ENCODE data around the gene LSP1.

DNA sequence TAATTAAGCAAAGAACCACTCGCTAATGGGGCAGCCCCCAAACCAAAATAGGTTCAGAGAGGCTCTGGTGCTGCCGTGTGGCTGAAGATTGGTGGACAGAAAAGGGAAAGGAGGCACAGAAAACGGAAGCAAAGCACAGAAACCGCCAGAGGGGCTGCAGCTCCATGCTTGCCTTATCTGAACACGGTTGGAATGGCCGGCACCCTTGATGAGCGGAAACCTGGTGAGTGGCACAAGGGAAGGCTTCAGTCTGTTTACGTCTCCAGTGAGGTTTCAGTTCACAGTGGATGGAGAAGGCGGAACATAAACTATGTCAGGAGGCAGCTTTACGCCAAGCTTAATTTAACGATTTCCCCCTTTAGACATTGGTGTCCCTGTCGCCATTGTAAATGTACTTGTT, 44.0 kb downstream of the LSP1 start:
- TF ChIP-seq, protein P1, sequence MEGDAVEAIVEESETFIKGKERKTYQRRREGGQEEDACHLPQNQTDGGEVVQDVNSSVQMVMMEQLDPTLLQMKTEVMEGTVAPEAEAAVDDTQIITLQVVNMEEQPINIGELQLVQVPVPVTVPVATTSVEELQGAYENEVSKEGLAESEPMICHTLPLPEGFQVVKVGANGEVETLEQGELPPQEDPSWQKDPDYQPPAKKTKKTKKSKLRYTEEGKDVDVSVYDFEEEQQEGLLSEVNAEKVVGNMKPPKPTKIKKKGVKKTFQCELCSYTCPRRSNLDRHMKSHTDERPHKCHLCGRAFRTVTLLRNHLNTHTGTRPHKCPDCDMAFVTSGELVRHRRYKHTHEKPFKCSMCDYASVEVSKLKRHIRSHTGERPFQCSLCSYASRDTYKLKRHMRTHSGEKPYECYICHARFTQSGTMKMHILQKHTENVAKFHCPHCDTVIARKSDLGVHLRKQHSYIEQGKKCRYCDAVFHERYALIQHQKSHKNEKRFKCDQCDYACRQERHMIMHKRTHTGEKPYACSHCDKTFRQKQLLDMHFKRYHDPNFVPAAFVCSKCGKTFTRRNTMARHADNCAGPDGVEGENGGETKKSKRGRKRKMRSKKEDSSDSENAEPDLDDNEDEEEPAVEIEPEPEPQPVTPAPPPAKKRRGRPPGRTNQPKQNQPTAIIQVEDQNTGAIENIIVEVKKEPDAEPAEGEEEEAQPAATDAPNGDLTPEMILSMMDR (IDR thresholded peaks at IDR 0.05), result no peak
- TF ChIP-seq EP300 (IDR thresholded peaks at IDR 0.05) (no peak), POLR2AphosphoS5 (IDR thresholded peaks at IDR 0.05) (no peak)
